Ishikawa (cell line): ENCODE data around the gene MYL12A.

Experiments
- CEBPB ChIP-seq: IDR thresholded peaks from 2 replicates; pipeline ENCODE4 v1.6.1; 2012
- CREB1 ChIP-seq: IDR thresholded peaks from 2 replicates; pipeline ENCODE4 v1.6.1; 2012; ENCODE audit warnings: low read depth
- EGR1 ChIP-seq: IDR thresholded peaks from 2 replicates; pipeline ENCODE4 v1.6.1; 2012
- EP300 ChIP-seq: IDR thresholded peaks from 2 replicates; pipeline ENCODE4 v1.6.1; 2012; ENCODE audit warnings: borderline replicate concordance
- FOXM1 ChIP-seq: IDR thresholded peaks from 2 replicates; pipeline ENCODE4 v1.6.1; 2012; ENCODE audit warnings: low read depth, borderline replicate concordance
- NFIC ChIP-seq: IDR thresholded peaks from 2 replicates; pipeline ENCODE4 v1.6.1; 2012
- RAD21 ChIP-seq: IDR thresholded peaks from 2 replicates; pipeline ENCODE4 v1.6.1; 2012; ENCODE audit warnings: low read depth
- TAF1 ChIP-seq: IDR thresholded peaks from 2 replicates; pipeline ENCODE4 v1.6.1; 2012; ENCODE audit warnings: low read depth, mild to moderate bottlenecking
- TCF12 ChIP-seq: IDR thresholded peaks from 2 replicates; pipeline ENCODE4 v1.6.1; 2012; ENCODE audit warnings: low read depth
- TEAD4 ChIP-seq: IDR thresholded peaks from 2 replicates; pipeline ENCODE4 v1.6.1; 2012
- YY1 ChIP-seq: IDR thresholded peaks from 2 replicates; pipeline ENCODE4 v1.6.1; 2012; ENCODE audit warnings: low read depth
- ZBTB7A ChIP-seq: IDR thresholded peaks from 2 replicates; pipeline ENCODE4 v1.6.1; 2012; ENCODE audit warnings: low read depth
- TF ChIP-seq, protein P1 (sequence below): IDR thresholded peaks from 2 replicates; pipeline ENCODE4 v1.6.1; 2012
- TF ChIP-seq, protein P2 (sequence below): IDR thresholded peaks from 2 replicates; pipeline ENCODE4 v1.6.1; 2012
- TF ChIP-seq, protein P3 (sequence below): IDR thresholded peaks from 2 replicates; pipeline ENCODE4 v1.6.1; 2012; ENCODE audit warnings: low read depth, mild to moderate bottlenecking

The MYL12A gene

GRCh38 chr18:3269241-3269913 is 21.8 kb downstream of the MYL12A start:
- no peak for TF ChIP-seq TCF12
- TF ChIP-seq, protein P1, sequence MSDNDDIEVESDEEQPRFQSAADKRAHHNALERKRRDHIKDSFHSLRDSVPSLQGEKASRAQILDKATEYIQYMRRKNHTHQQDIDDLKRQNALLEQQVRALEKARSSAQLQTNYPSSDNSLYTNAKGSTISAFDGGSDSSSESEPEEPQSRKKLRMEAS = no peak
- TF ChIP-seq YY1 = no peak
- no peak for TF ChIP-seq ZBTB7A
- TF ChIP-seq, protein P2, sequence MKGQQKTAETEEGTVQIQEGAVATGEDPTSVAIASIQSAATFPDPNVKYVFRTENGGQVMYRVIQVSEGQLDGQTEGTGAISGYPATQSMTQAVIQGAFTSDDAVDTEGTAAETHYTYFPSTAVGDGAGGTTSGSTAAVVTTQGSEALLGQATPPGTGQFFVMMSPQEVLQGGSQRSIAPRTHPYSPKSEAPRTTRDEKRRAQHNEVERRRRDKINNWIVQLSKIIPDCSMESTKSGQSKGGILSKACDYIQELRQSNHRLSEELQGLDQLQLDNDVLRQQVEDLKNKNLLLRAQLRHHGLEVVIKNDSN = no peak
- TF ChIP-seq TEAD4 = no peak
- no peak for TF ChIP-seq CREB1
- no peak for TF ChIP-seq TAF1
- no peak for TF ChIP-seq CEBPB
- TF ChIP-seq FOXM1 = no peak
- TF ChIP-seq EP300 = no peak
- TF ChIP-seq, protein P3, sequence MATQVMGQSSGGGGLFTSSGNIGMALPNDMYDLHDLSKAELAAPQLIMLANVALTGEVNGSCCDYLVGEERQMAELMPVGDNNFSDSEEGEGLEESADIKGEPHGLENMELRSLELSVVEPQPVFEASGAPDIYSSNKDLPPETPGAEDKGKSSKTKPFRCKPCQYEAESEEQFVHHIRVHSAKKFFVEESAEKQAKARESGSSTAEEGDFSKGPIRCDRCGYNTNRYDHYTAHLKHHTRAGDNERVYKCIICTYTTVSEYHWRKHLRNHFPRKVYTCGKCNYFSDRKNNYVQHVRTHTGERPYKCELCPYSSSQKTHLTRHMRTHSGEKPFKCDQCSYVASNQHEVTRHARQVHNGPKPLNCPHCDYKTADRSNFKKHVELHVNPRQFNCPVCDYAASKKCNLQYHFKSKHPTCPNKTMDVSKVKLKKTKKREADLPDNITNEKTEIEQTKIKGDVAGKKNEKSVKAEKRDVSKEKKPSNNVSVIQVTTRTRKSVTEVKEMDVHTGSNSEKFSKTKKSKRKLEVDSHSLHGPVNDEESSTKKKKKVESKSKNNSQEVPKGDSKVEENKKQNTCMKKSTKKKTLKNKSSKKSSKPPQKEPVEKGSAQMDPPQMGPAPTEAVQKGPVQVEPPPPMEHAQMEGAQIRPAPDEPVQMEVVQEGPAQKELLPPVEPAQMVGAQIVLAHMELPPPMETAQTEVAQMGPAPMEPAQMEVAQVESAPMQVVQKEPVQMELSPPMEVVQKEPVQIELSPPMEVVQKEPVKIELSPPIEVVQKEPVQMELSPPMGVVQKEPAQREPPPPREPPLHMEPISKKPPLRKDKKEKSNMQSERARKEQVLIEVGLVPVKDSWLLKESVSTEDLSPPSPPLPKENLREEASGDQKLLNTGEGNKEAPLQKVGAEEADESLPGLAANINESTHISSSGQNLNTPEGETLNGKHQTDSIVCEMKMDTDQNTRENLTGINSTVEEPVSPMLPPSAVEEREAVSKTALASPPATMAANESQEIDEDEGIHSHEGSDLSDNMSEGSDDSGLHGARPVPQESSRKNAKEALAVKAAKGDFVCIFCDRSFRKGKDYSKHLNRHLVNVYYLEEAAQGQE = no peak
- TF ChIP-seq RAD21 = no peak
- TF ChIP-seq NFIC = no peak
- TF ChIP-seq EGR1 = no peak

GRCh38 chr18:3269914-3270299 is 22.3 kb downstream of the MYL12A start:
- TF ChIP-seq TEAD4 (no peak), CREB1 (no peak), YY1 (no peak), ZBTB7A (no peak), TCF12 (no peak), TAF1 (no peak), FOXM1 (no peak), NFIC (no peak), EGR1 (no peak), RAD21 (no peak), CEBPB (no peak), EP300 (no peak)
- TF ChIP-seq, protein P3 = no peak
- TF ChIP-seq, protein P2 = no peak
- TF ChIP-seq, protein P1 = no peak

DNA sequence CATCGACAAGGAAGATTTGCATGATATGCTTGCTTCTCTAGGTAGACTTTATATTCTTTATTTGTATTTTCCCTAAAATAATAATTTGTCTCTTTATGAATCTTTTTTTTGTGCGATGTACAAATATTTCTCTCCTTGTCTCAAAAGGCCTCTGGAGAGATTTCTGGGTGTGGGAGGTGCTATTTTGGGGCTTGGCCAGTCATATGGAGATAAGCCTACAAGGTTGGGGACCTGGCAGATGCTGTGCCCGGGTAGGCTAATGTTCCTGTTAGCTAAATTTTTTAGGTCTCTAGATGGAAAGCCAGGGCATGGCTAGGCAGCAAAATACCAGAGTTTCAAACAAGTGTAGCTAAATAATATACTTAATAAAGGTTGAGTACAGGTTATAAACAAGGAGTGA is 25.4 kb downstream of the MYL12A start:
- TF ChIP-seq RAD21 (no peak), ZBTB7A (no peak), TEAD4 (no peak), EP300 (no peak), NFIC (no peak), YY1 (no peak), TAF1 (no peak), EGR1 (no peak), CEBPB (no peak), FOXM1 (no peak), CREB1 (no peak), TCF12 (no peak)
- TF ChIP-seq, protein P2 = no peak
- TF ChIP-seq, protein P3 = no peak
- TF ChIP-seq, protein P1 = no peak
